Measurements from ENCODE around the gene MYMK.

The MYMK gene

DNA sequence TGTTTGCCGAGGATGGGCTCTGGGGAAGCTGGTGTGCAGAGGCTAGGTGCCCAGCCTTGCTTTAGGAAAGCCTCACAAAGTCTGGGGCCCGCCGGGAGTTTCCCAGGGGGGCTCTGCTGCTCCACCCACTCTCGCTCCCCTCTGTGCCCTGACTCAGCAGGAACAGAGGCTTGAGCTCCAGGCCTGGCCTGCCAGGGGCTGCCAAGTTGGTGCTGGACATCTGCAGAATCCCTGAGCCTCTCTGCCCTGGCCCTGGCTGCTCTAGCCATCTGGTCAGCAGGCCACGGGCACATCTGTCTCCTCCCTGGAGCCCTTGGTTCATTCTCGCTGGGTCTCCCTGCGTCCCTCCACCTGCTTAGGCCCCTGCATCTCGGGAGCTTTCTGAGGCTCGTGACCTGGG, 9.1 kb upstream of the MYMK start:
- peak; percentile 37 for DNase-seq

DNA sequence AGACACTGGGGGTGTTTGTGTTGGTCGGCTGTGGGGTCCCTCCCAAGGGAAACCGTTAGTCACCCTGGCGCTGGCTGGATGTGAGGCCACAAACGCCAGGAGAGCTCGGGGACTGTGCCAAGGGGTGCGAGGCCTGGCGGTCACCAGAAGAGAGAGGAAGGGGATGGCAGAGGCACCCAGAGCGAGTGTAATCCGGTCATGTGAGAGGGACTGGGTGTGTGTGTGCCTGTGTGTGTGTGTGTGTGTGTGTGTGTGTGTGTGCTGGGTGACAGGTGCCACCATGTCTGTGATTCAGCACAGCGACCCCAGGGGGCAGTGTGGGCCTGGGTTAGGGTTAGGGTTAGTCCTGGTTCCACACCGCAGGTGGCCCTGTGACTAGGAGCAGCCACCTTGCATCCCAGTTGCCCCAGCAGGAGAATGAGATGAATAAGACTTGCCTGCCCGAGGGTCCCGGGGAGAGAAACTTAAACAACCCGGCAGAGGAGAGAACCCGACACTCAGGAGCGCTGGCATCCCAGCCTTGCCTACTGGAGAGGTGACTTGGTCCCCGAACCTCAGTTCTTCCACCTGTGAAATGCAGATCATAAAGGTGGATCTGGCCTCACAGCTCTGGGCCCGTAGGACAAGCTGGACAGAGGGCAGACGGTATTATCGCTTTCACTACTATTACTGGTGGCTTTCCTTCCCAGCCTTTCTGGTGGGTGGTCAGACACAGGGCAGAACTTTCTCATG, 8.3 kb upstream of the MYMK start:
- DNase-seq: peak; percentile 93

DNA sequence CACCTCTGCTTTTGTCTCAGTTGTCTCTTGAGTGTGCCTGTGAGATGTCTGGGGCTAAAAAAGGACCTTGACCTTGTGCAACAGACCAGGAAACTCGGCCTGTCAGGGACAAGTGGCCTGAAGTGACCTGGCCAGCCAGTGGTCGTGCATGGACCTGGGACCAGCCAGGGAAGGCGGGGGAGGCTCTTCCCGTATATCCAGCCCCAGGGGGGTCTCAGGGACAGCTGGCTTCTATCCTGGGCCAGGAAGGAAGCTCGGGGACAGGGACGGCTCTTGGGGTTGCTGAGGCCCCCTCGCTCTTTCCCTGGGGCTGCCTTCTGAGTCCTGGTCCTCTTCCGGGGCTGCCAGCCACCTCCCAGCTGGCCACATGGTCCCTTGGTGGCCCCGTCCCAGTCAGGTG, 6.5 kb upstream of the MYMK start:
- DNase-seq: no peak

DNA sequence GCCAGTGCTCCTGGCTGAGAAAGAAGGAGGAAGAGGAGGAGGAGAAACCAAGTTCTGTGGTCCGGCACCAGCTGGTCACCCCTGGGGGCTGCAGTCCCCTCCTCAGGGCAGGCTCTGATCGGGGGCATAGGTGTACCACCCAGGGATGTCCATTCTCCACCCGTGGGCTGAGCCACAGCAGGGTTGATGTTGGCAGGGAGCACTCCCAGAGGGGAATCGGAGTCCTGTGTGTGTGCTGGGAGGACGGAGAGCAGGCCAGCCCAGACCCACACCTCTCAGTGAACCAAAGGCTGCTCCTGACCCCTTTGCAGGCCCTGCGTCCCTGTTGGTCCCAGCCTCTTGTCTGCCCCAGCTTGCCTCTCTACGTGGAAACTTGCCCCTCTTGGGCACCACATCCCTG, 5.1 kb upstream of the MYMK start:
- no peak for DNase-seq

- DNase-seq: peak; percentile 61
Observed at GRCh38 chr9:133529457-133529856, 4.7 kb upstream of the MYMK start.

GRCh38 chr9:133528876-133529241, 4.1 kb upstream of the MYMK start:
- DNase-seq: peak; percentile 97

DNA sequence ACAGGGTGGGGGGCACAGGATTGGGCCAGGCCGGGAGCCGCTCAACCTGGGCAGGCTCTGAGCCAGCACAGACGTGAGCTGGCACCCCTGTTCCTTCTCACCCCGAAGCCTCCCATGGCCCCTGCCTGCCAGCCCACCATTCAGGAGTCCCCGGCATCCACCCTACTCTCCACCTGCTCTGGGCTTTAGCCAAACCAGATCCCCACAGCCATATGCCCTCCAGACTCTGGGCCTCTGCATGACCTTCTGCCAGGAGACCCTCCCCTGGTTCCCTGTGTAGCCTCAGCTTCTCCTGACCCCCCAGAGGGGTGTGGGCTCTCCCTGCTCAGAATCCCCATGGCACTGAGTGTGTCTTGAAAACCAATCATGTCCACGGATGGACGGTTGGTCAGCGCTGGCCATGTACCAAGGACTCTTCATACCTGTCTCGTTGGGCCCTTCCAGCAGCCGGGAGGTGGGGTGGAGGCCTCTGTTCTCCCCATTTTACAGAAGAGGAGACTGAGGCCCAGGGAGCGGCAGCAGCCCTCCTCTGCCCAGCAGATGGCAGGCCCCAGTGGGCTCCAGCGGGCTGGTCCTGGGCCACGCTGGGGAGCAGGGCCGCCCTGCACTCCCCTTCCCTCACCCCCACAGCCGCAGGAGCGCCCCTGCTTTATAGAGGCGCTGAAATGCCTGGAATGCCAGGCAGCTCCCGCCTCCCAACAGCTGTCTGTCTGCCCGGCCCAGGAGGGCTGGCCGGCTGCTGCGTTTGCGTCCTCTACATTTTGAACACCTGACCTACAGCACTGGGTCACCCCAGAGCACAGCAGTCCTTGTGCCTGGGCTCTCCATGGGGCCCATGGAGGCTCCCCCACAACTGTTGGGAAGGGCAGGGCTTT, 3.5 kb upstream of the MYMK start:
- DNase-seq: peak; percentile 40

DNA sequence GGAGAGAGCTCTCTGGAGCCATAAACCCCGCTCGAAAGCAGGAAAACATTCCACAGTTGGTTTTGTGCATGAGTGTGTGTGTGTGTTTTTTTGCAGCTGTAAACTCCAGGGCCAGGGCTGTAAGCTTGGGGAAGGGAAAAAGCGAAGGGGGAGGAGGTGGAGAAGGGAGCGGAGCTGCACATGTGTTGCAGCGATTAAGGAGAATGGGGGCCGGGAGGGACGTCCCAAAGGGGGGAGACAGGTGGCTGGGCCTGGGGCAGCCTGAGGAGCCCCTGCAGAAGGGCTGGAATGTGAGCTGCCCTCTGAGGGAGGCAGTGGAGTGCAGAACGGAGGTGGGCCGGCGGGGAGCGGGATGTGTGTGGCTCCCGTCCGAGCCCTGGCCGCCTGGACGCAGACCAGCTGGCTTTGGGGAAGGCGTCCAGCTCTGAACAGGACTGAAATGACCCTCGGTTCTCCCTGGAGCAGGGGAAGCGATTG, 2.7 kb upstream of the MYMK start:
- DNase-seq: no peak

GRCh38 chr9:133526721-133527321, 2.1 kb upstream of the MYMK start:
- DNase-seq: no peak

GRCh38 chr9:133525677-133526076, 918 bp upstream of the MYMK start:
- DNase-seq: no peak

- no peak for DNase-seq
Observed at GRCh38 chr9:133524146-133524545, 613 bp downstream of the MYMK start.

- DNase-seq: peak; percentile 52
Observed at GRCh38 chr9:133523106-133523505, 1.7 kb downstream of the MYMK start.

DNA sequence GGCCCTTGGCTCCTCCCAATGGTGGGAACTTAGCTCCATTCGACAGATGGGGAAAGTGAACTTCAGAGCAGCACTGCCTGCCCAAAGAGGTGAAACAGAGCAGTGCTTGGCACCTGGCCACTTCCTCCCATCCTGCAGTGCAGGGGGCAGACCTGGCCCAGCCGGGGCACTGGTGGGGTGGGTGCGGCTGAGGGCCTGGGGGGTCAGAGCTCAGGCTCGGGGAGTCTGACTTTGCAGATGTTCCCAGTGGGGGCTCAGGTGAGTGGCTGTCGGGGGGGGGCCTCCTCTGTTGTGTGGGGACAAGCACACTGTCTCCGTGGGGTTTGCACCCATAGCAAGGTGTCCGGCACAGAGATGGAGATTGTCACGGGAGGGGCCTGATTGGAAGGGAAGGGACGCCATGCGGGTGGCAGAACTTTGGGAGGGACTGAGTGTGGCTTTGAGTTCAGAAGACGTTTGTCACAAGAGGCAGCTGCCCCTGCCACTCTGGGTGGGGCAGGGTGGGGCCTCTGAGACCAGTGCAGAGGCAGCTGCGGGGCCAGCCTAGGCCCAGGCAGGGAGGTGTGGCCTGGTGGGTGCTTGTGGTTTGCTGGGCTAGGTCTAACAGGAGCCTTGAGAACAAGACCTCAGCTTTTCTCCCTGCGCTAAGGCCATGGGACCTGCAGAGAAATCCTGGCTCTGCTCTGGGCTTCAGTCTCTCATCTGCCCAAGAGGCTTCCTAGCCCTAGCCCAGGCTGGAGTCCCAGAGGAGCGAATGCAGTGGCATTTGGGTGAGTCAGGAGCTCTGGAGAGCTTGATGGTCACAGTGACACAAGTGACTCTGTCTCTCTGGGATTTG, 2.5 kb downstream of the MYMK start:
- DNase-seq: peak; percentile 91

DNA sequence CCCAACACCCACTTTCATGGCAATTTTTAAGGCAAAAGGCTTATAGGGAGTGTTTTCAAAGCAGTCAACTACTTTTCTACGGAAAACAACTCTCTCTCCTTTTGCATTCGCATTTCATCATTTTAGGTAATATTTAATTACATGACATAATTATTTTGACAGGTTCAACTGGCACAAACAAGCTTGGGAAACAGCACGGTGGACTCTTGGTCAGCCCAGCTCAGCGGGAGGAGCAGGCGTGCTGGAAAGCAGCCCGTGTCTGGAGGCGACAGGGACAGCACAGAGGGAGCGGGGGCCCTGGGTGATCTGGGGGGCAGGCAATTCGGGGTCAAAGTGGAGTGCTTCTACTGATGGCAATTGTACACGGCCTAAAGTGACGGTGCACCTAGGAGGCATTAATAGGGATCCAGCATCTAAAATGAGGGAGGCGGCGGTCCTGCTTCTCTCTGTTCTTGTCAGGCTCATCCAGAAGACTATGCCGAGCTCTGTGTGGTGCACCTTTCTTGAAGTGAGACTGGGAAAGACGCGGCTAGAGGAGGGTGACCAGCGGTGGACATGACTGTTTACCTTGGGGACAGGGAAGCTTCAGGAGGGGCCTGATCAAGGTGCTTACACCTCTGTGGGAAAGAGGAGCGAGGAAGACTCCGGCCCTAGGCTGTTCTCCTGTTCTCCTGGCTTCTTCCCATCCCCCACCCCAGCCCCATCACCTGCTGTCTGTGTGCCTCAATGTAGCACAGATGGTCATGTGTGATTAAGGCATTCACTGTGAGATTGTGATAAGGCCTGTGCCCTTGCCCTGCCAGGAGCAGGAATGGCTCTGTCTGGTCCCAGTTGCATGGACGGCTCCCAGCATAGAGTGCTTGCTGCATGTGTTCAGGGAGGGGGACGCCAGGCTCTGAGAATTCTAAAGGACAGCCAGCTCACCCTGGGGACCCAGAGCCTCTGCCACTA, 3.4 kb downstream of the MYMK start:
- DNase-seq: no peak

DNA sequence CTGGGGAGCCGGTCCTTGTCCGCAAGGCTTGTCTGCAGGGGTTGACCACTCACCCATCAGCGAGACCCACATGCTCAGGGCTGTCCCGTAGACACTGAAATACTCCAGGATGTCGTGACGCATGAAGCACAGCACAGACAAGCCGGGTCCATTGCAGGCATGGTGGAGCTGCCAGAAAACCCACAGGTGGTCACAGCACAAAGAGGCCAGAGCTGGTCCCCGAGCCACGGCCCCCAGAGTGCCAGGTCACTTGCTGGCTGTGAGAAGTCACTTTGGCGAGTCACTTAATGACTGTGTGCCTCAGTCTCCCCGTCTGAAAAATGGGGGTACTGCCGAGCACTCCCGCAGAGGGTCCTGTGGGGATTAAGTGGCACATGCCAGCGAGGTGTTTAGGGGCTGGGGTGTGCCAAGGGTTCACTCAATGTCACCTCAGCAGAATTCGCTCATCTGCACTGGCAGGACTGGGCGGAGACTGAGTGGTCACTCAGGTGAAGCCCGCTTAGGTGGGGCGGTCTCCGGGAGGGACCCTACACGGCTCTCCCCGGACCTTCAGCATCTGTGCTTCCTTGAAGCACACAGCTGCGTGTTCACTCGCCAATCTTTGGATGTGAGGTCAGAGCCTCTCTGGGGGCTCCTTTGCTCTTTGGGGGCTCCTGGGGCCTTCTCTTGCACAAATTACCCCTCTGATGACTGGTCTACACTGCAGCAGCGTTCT, 4.5 kb downstream of the MYMK start:
- DNase-seq: no peak

- DNase-seq: no peak
Observed at GRCh38 chr9:133519693-133520092, 5.1 kb downstream of the MYMK start.

DNA sequence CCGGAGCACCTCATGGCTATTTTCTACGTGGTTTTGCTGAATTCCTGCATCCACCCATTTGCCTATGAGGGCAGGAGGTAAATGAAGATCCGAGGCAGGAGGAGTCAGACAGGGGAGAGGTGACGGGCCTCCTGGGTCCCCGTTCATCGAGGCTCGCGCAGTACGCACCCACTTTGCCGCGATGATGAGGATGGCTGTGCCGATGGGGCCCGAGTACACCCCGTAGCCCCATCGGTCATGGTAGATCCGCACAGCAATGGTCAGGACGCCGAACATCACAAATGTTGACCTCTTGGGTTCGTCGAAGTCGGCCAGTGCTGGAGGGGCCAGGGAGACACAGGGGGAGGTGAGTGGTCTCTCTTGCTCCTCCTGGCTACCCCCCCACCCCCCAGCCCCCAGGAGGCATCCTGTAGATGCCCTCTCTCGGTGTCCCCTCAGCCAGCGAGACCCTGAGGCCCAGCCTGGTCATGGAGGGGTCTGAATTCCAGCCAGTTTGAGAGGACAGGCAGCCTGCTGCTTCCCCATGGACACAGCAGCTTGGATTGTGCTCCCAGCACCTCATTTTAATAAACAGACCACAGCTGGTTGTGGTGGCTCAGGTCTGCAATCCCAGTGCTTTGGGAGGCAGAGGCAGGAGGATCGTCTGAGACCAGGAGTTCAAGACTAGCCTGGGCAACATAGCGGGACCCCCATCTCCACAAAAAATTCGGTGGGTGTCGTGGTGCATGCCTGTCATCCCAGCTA, 5.9 kb downstream of the MYMK start:
- no peak for DNase-seq

- no peak for DNase-seq
Observed at GRCh38 chr9:133518200-133518599, 6.6 kb downstream of the MYMK start.

GRCh38 chr9:133517711-133518110, 7.0 kb downstream of the MYMK start:
- no peak for DNase-seq

DNA sequence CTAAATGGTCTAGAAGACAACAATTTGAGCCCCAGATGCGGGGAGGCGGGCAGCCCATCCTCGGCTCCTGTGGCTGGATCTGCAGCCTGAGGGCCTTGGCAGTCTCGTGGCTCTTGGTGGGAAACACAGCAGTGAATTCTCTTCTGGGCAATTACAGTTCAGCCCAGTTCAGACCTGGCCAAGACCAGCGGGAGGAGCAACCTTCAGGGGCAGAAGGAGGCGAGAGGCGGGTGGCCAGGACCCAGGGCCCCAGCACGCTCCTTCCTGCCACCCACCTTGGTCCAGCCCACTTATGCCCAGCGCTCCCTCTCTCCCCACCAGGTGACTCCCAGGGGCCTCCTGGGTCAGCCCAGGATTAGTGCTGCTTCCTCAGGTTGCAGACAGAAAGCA, 7.8 kb downstream of the MYMK start:
- no peak for DNase-seq
